K562 (cell line): ENCODE data around the gene HDAC3. TPM values are rescaled to one million over a fixed set of nuclear protein-coding genes. Genes with fewer than 3 reads are reported as not detected.

Experiments used
- ATAC-seq: fragments of 200-7000 bp; cut with Tn5 transposase; 3 replicates; pipeline ENCODE4 v1.9.1; 2020; ENCODE audit warnings: moderate library complexity
- Bru-seq: library from RNA; stranded (reverse); fragments of 400-500 nt; gene quantifications from one replicate; lab custom pipeline; 2021; lab: Mats Ljungman, UMichigan
- BruChase-seq, 2 experiments: library from RNA; stranded (reverse); fragments of 400-500 nt; gene quantifications; one replicate each; lab custom pipeline; 2021; lab: Mats Ljungman, UMichigan
- BruUV-seq: library from RNA; stranded (reverse); fragments of 400-500 nt; replicated peaks from 2 replicates; lab custom pipeline; 2021; lab: Mats Ljungman, UMichigan
- CTCF ChIA-PET: fragments of 300-600 bp; formaldehyde crosslinking; extraction: SDS; loops from one replicate; lab custom pipeline; 2021; ENCODE audit warnings: low intra/inter-chr PET ratio; lab: Yijun Ruan, JAX
- POLR2A ChIA-PET: fragments of 300-600, 350-650 bp; sonication (Branson Sonifier 250); formaldehyde crosslinking; extraction: SDS; loops from one replicate; lab custom pipeline; 2021; ENCODE audit warnings: antibody characterized with exemption, inconsistent platforms; lab: Yijun Ruan, JAX
- DNase-seq, 4 experiments: peaks; one replicate each; pipeline versions ENCODE4 v3.0.0 to v3.0.0-alpha.2; 2011 to 2018; ENCODE audit warnings: low spot score in 3 of 4, mixed read lengths in 3 of 4; ENCODE audit errors: extremely low read depth in 1 of 4
- FAIRE-seq: peaks from 2 replicates; lab custom pipeline; 2011; peaks lifted over from hg19 to GRCh38; lab: Jason Lieb, UNC
- H2AFZ ChIP-seq: 2 replicates; pipeline ENCODE4 v1.6.0; 2011; ENCODE audit warnings: low read depth, low read length, control low read depth, inconsistent platforms
- H3K27ac ChIP-seq: fragments of 200-600 bp; 3 replicates; pipeline ENCODE4 v1.8.0; 2011; ENCODE audit warnings: low read depth, mild to moderate bottlenecking, control low read depth, inconsistent platforms, low read length, moderate library complexity, mixed read lengths; ENCODE audit errors: extremely low read depth
- H3K27me3 ChIP-seq, 2 experiments: fragments of 300-600 bp in 1 of 2; 2 replicates in 1 of 2; 3 replicates in 1 of 2; pipeline versions ENCODE4 v1.6.0 to v1.8.0; 2011; ENCODE audit warnings: inconsistent platforms in 2 of 2, low read length in 2 of 2, mild to moderate bottlenecking in 1 of 2, mixed read lengths in 1 of 2, moderate library complexity in 1 of 2; ENCODE audit not compliant: control insufficient read depth in 2 of 2, insufficient read depth in 2 of 2
- H3K36me3 ChIP-seq: fragments of 300-600 bp; 3 replicates; pipeline ENCODE4 v1.8.0; 2011; ENCODE audit warnings: mild to moderate bottlenecking, low read length, inconsistent platforms; ENCODE audit not compliant: control insufficient read depth, insufficient read depth
- H3K4me1 ChIP-seq, 2 experiments: fragments of 200-600 bp in 1 of 2; replicated peaks in 1 of 2; 2 replicates in 1 of 2; 3 replicates in 1 of 2; pipeline versions ENCODE4 v1.5.1 to v1.8.0; 2011; ENCODE audit warnings: inconsistent platforms in 2 of 2, low read length in 2 of 2, mild to moderate bottlenecking in 1 of 2, mixed read lengths in 1 of 2, moderate library complexity in 1 of 2; ENCODE audit not compliant: control insufficient read depth in 2 of 2, insufficient read depth in 2 of 2
- H3K4me2 ChIP-seq: 2 replicates; pipeline ENCODE4 v1.6.1; 2011; ENCODE audit warnings: low read length, control low read depth, inconsistent platforms, mixed read lengths; ENCODE audit not compliant: insufficient read depth
- H3K4me3 ChIP-seq: fragments of 200-600 bp; sonication (generic), shearing (Covaris generic); 2 replicates; pipeline ENCODE4 v1.5.1; 2016; ENCODE audit warnings: control low read depth, inconsistent platforms
- H3K79me2 ChIP-seq: fragments of 200-600 bp; 3 replicates; pipeline ENCODE4 v1.8.0; 2011; ENCODE audit warnings: low read length, inconsistent platforms; ENCODE audit not compliant: control insufficient read depth, insufficient read depth
- H3K9ac ChIP-seq, 2 experiments: 2 replicates each; pipeline versions ENCODE4 v1.6.0 to v1.6.1; 2011; ENCODE audit warnings: low read depth in 2 of 2, low read length in 2 of 2, control low read depth in 1 of 2, inconsistent platforms in 1 of 2, mild to moderate bottlenecking in 1 of 2, mixed read lengths in 1 of 2; ENCODE audit not compliant: insufficient read depth in 1 of 2
- H3K9me1 ChIP-seq: one replicate; pipeline ENCODE4 v1.6.0; 2011; ENCODE audit warnings: inconsistent platforms, mild to moderate bottlenecking, low read length, moderate library complexity; ENCODE audit not compliant: control insufficient read depth, insufficient read depth
- H3K9me3 ChIP-seq: replicated peaks from 2 replicates; pipeline ENCODE4 v1.5.1; 2011; ENCODE audit warnings: low read depth, low read length, inconsistent platforms; ENCODE audit not compliant: control insufficient read depth, insufficient read depth
- H4K20me1 ChIP-seq: replicated peaks from 2 replicates; pipeline ENCODE4 v1.6.1; 2011; ENCODE audit warnings: low read length, inconsistent platforms, mixed read lengths; ENCODE audit not compliant: control insufficient read depth, insufficient read depth
- CC2D1A ChIP-seq: fragments of 450-650 bp; IDR thresholded peaks from 2 replicates; pipeline ENCODE4 v1.6.1; 2017; ENCODE audit warnings: mild to moderate bottlenecking
- DDX20 ChIP-seq: fragments of 450-650 bp; IDR thresholded peaks from 2 replicates; pipeline ENCODE4 v1.6.1; 2016; ENCODE audit warnings: missing genetic modification characterization, low read depth, mild to moderate bottlenecking, missing compliant biosample characterization, moderate library complexity
- ETV5 ChIP-seq: sonication (generic); formaldehyde crosslinking; IDR thresholded peaks from 2 replicates; pipeline ENCODE4 v1.4.0; 2020; ENCODE audit warnings: low read depth, mild to moderate bottlenecking, missing genetic modification reagents
- HDGF ChIP-seq: fragments of 450-650 bp; IDR thresholded peaks from 2 replicates; pipeline ENCODE4 v1.6.1; 2016
- LARP7 ChIP-seq: fragments of 450-650 bp; IDR thresholded peaks from 2 replicates; pipeline ENCODE4 v1.6.1; 2016
- MBD2 ChIP-seq: sonication (generic); IDR thresholded peaks from 2 replicates; pipeline ENCODE4 v1.6.1; 2016; ENCODE audit warnings: low read depth, borderline replicate concordance
- NCOA6 ChIP-seq: fragments of 450-650 bp; IDR thresholded peaks from 2 replicates; pipeline ENCODE4 v1.6.1; 2017; ENCODE audit warnings: mild to moderate bottlenecking
- NFE2L1 ChIP-seq: fragments of 450-650 bp; IDR thresholded peaks from 2 replicates; pipeline ENCODE4 v1.6.1; 2016; ENCODE audit warnings: missing genetic modification characterization, low read depth, mild to moderate bottlenecking, missing compliant biosample characterization, moderate library complexity, borderline replicate concordance
- SAP30 ChIP-seq: fragments of 200-600 bp; sonication (generic); IDR thresholded peaks from 2 replicates; pipeline ENCODE4 v1.6.1; 2012; ENCODE audit warnings: borderline replicate concordance, low read depth, mild to moderate bottlenecking, moderate library complexity, low read length, control low read depth, inconsistent platforms; ENCODE audit not compliant: insufficient read depth, poor library complexity, severe bottlenecking
- SIN3B ChIP-seq: fragments of 450-650 bp; IDR thresholded peaks from 2 replicates; pipeline ENCODE4 v1.6.1; 2017; ENCODE audit warnings: low read depth, mild to moderate bottlenecking, moderate library complexity
- WGBS: fragments of 100-300 bp; shearing (Covaris generic); methylation state at CpG from one replicate; pipeline ENCODE4 v1.1.6; 2016; ENCODE audit warnings: low coverage, mixed read lengths; ENCODE audit not compliant: insufficient coverage; ENCODE audit errors: missing lambda C conversion rate; 5-methylcytosine and 5-hydroxymethylcytosine counted together
- in situ Hi-C: fragments of 300-500 bp; cut with MboI; formaldehyde crosslinking; loops from 4 replicates; pipeline ENCODE4 v1.15.0; 2018; ENCODE audit warnings: inconsistent platforms, mixed read lengths
- intact Hi-C: fragments of 100-400 bp; cut with micrococcal nuclease; formaldehyde crosslinking; loops from 2 replicates; pipeline ENCODE4 v1.14.2; 2022
- long read RNA-seq, 3 experiments: library from polyadenylated mRNA in 2 of 3; library from RNA in 1 of 3; unstranded in 2 of 3; stranded (forward) in 1 of 3; transcript quantifications; one replicate each; pipeline ENCODE4 v2.0.0, GENCODE V29; 2019 to 2022
- polyA minus RNA-seq, 3 experiments: library from RNA; depleted of rRNA, polyadenylated mRNA; stranded (reverse); fragments of >200 nt; gene quantifications; 2 replicates each; pipeline ENCODE4 v1.2.3, GENCODE V29; 2011
- polyA plus RNA-seq, 8 experiments: library from polyadenylated mRNA; depleted of rRNA in 4 of 8; stranded (reverse) in 5 of 8; unstranded in 3 of 8; fragments of >200 nt; fragmentation: Nextera tagmentation in 2 of 8; fragmentation: Illumina TruSeq in 1 of 8; extraction: Ambion mirVana in 2 of 8; extraction: Trizol in 1 of 8; gene quantifications; 2 replicates each; pipeline versions ENCODE4 v1.2.1 to v1.2.3, GENCODE V29; 2011 to 2014; ENCODE audit warnings: inconsistent platforms in 1 of 8, missing spikeins in 1 of 8
- total RNA-seq, 7 experiments: library from RNA; depleted of rRNA in 6 of 7; stranded (reverse); fragments of >200 nt in 6 of 7; fragmentation: Illumina TruSeq in 2 of 7; extraction: Trizol in 2 of 7; gene quantifications; 2 replicates each; pipeline versions ENCODE4 v1.2.1 to v1.2.3, GENCODE V29; 2011 to 2021; ENCODE audit warnings: low replicate concordance in 1 of 7
- TF ChIP-seq, protein P1 (sequence below): fragments of 450-650 bp; IDR thresholded peaks from 2 replicates; pipeline ENCODE4 v1.6.1; 2016; ENCODE audit warnings: borderline replicate concordance
- TF ChIP-seq, protein P2 (sequence below): fragments of 450-650 bp; formaldehyde crosslinking; IDR thresholded peaks from 2 replicates; pipeline ENCODE4 v1.4.0; 2020; ENCODE audit warnings: mild to moderate bottlenecking

HDAC3 gene
- 380 and 433 TPM in 2 replicates for total RNA-seq (2011; cell fraction: chromatin; rRNA removed; ENCODE audit: low replicate concordance)
- total RNA-seq (2011; cell fraction: nucleolus; rRNA removed), result 249 and 274 TPM in 2 replicates
- total RNA-seq (2011; cell fraction: nucleoplasm; rRNA removed), result 332 and 388 TPM in 2 replicates
- 111 and 160 TPM in 2 replicates for total RNA-seq (2014; rRNA removed)
- 118 and 129 TPM in 2 replicates for total RNA-seq (2014; rRNA removed; fragmentation: Illumina TruSeq; extraction: Trizol)
- 116 and 130 TPM in 2 replicates for total RNA-seq (2015; rRNA removed; fragmentation: Illumina TruSeq; extraction: Trizol)
- 114 and 119 TPM in 2 replicates for total RNA-seq (2021)
- 190 and 191 TPM in 2 replicates for polyA plus RNA-seq (2011; rRNA removed)
- 207 and 230 TPM in 2 replicates for polyA plus RNA-seq (2011; cell fraction: cytosol; rRNA removed)
- polyA plus RNA-seq (2011; cell fraction: nucleus; rRNA removed), result 365 and 426 TPM in 2 replicates
- 77.6 and 93.4 TPM in 2 replicates for polyA plus RNA-seq (2012)
- 144 and 153 TPM in 2 replicates for polyA plus RNA-seq (2014; fragmentation: Illumina TruSeq; extraction: Trizol)
- 100 to 1,000 TPM in 1 of 2 experiments, 10 to 100 TPM in 1; 89.7 to 107 TPM for polyA plus RNA-seq (2014; fragmentation: Nextera tagmentation; extraction: Ambion mirVana)
- polyA plus RNA-seq (2014; rRNA removed), result 120 and 137 TPM in 2 replicates
- polyA minus RNA-seq (2011; rRNA and poly(A)+ RNA removed), result 136 and 147 TPM in 2 replicates
- 73.0 and 87.2 TPM in 2 replicates for polyA minus RNA-seq (2011; cell fraction: cytosol; rRNA and poly(A)+ RNA removed)
- 80.6 and 114 TPM in 2 replicates for polyA minus RNA-seq (2011; cell fraction: nucleus; rRNA and poly(A)+ RNA removed)
- percentile 90 among the genes with signal in this experiment for Bru-seq, nascent RNA
- percentile 91 among the genes with signal in this experiment for BruChase-seq, experiment 1, labeled RNA remaining after a 2-hour chase
- percentile 93 among the genes with signal in this experiment for BruChase-seq, experiment 2, labeled RNA remaining after a 6-hour chase
- long read RNA-seq, experiment 1, transcript HDAC3-201 (15 exons, 1,959 nt), result major isoform, 592 of 745 reads
- long read RNA-seq, experiment 1, partial matches to known transcripts, result 64 of 745 reads
- long read RNA-seq, experiment 1, other reads (novel, unspliced or antisense), result 85 of 745 reads
- long read RNA-seq, experiment 2, transcript HDAC3-201 (15 exons, 1,959 nt), result major isoform, 88 of 137 reads
- long read RNA-seq, experiment 2, partial matches to known transcripts, result 31 of 137 reads
- long read RNA-seq, experiment 2, other reads (novel, unspliced or antisense), result 17 of 137 reads
- long read RNA-seq, experiment 3, transcript HDAC3-201 (15 exons, 1,959 nt), result major isoform, 179 of 202 reads
- long read RNA-seq, experiment 3, partial matches to known transcripts, result 5 of 202 reads
- long read RNA-seq, experiment 3, other reads (novel, unspliced or antisense), result 16 of 202 reads

DNA sequence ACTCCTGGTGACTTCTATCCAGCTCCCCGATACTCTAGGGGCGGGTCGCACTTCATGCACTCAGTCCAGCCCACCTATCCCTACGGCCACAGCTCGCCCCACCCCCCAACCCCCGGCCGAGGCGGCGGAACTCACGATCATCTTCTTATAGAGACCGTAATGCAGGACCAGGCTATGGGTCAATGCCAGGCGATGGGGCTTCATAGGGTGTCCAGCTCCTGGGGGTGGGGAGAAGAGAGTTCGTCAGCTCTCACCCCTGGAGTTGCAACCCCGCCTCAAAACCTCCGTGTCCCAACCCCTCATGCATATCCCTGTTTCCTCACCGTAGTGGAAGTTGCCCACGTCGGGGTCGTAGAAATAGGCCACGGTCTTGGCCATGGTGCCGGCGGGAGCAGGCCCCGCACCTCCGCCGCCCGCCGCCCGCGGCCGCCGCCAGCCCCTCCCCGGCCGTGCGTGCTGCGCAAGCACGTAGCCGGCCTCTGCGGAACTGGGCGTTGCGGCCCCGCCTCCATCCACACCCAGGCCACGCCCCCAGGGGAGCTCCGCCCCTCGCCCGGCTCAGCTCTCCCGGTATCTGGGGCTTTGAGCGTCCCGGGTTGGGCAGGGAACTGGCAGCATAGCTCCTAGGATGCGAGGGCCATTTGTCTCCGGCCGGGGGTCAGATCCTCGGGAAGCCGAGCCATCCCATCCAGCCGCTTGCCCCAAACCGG lies at the start of gene HDAC3, which contains the start of gene RELL2:
Gene HDAC3 (minus strand): TSS at position 437 of the 710 bp plus-strand sequence. CDS start 59 bp downstream, at position 378.
Gene RELL2 (plus strand): TSS at position 585 of the 710 bp plus-strand sequence. CDS start 1,229 bp downstream, outside the sequence.
- Histone ChIP-seq H3K4me1 (peaks cover 46 to 52% of the 10 kb centered on the region in 2 experiments), H3K9me1 (peaks cover 5% of the 10 kb centered on the region), H3K27me3 (no peaks in the 10 kb centered on the region), H3K79me2 (peaks cover 71% of the 10 kb centered on the region), H3K9ac (peak within 1 kb of the TSS; percentile 88 to 95), H4K20me1 (peaks cover 11% of the 10 kb centered on the region; the same call in 1 of the 2 replicates), H3K4me3 (peak within 1 kb of the TSS; percentile 91), H3K4me2 (peak within 1 kb of the TSS; percentile 100), H3K9me3 (no peaks in the 10 kb centered on the region), H3K27ac (peak within 1 kb of the TSS; percentile 84), H3K36me3 (peaks cover 65% of the 10 kb centered on the region), H2AFZ (peak within 1 kb of the TSS; percentile 89)
- FAIRE-seq, result no peak
- under 1% methylated on average over 49 of the region's 55 CpGs for WGBS
- DNase-seq, result peak; percentile 91 to 96 (median 92)
- intact Hi-C loops (loop anchor here (5.0 kb wide), 1 partner anchor 44 kb away; no protein-coding TSS in a partner anchor), in situ Hi-C loops (loop anchor here (5.0 kb wide), 1 partner anchor 44 kb away; no protein-coding TSS in a partner anchor)
- BruUV-seq, result TSS peak; percentile 44
- ChIA-PET POLR2A (interaction anchor here (0.6 to 2.2 kb wide), 10 partner anchors 10 to 160 kb away, joined by 3 to 13 read pairs (median 4); partner anchors contain the start of gene DIAPH1), CTCF (no interaction called here)
- peak; percentile 89 for ATAC-seq
- TF ChIP-seq DDX20 (tag) (no peak), NCOA6 (peak; percentile 21; the same call in 1 of the 2 replicates), HDGF (no peak), ETV5 (CRISPR knock-in tag) (no peak), CC2D1A (no peak), LARP7 (no peak), SAP30 (peak; percentile 56), MBD2 (peak; percentile 40; the same call in 1 of the 2 replicates), SIN3B (peak; percentile 31; the same call in 1 of the 2 replicates), NFE2L1 (tag) (no peak)
- TF ChIP-seq, protein P1, sequence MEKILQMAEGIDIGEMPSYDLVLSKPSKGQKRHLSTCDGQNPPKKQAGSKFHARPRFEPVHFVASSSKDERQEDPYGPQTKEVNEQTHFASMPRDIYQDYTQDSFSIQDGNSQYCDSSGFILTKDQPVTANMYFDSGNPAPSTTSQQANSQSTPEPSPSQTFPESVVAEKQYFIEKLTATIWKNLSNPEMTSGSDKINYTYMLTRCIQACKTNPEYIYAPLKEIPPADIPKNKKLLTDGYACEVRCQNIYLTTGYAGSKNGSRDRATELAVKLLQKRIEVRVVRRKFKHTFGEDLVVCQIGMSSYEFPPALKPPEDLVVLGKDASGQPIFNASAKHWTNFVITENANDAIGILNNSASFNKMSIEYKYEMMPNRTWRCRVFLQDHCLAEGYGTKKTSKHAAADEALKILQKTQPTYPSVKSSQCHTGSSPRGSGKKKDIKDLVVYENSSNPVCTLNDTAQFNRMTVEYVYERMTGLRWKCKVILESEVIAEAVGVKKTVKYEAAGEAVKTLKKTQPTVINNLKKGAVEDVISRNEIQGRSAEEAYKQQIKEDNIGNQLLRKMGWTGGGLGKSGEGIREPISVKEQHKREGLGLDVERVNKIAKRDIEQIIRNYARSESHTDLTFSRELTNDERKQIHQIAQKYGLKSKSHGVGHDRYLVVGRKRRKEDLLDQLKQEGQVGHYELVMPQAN, result peak; percentile 53; the same call in 1 of the 2 replicates
- TF ChIP-seq, protein P2, sequence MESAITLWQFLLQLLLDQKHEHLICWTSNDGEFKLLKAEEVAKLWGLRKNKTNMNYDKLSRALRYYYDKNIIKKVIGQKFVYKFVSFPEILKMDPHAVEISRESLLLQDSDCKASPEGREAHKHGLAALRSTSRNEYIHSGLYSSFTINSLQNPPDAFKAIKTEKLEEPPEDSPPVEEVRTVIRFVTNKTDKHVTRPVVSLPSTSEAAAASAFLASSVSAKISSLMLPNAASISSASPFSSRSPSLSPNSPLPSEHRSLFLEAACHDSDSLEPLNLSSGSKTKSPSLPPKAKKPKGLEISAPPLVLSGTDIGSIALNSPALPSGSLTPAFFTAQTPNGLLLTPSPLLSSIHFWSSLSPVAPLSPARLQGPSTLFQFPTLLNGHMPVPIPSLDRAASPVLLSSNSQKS (CRISPR knock-in tag), result no peak
